Small intestine (tissue), 7 donors: ENCODE measurements around the gene NCAPG2. TPM values are rescaled to one million over a fixed set of nuclear protein-coding genes. Genes with fewer than 3 reads are reported as not detected.

Experiments
- DNase-seq, 2 donors: peaks; one replicate each; pipeline versions ENCODE4 v3.0.0 to v3.0.0-alpha.2; 2013
- FAIRE-seq: peaks from 2 replicates; lab custom pipeline; 2012; peaks lifted over from hg19 to GRCh38; lab: Jason Lieb, UNC
- H3K27ac ChIP-seq, 3 donors: one replicate each; pipeline ENCODE4 v1.5.1; 2013; ENCODE audit warnings: low read length in 2 of 3, mild to moderate bottlenecking in 2 of 3, control low read depth in 1 of 3, inconsistent platforms in 1 of 3, low read depth in 1 of 3, moderate library complexity in 1 of 3
- H3K27me3 ChIP-seq, 3 donors: one replicate each; pipeline ENCODE4 v1.6.1; 2013; ENCODE audit warnings: low read length in 3 of 3, inconsistent platforms in 1 of 3; ENCODE audit not compliant: control insufficient read depth in 3 of 3, insufficient read depth in 3 of 3
- H3K36me3 ChIP-seq, 3 donors: one replicate each; pipeline ENCODE4 v1.6.1; 2013; ENCODE audit warnings: low read length in 3 of 3, inconsistent platforms in 1 of 3, low read depth in 1 of 3, mild to moderate bottlenecking in 1 of 3, moderate library complexity in 1 of 3; ENCODE audit not compliant: control insufficient read depth in 3 of 3, insufficient read depth in 2 of 3
- H3K4me1 ChIP-seq, 3 donors: one replicate each; pipeline ENCODE4 v1.6.1; 2013; ENCODE audit warnings: low read length in 2 of 3, inconsistent platforms in 1 of 3, low read depth in 1 of 3, mild to moderate bottlenecking in 1 of 3, moderate library complexity in 1 of 3; ENCODE audit not compliant: control insufficient read depth in 3 of 3, insufficient read depth in 2 of 3
- H3K4me3 ChIP-seq, 3 donors: one replicate each; pipeline ENCODE4 v1.5.1; 2013; ENCODE audit warnings: low read length in 3 of 3, control low read depth in 1 of 3, inconsistent platforms in 1 of 3, low read depth in 1 of 3, mild to moderate bottlenecking in 1 of 3, moderate library complexity in 1 of 3
- H3K9me3 ChIP-seq, 2 donors: one replicate each; pipeline ENCODE4 v1.6.1; 2013; ENCODE audit warnings: low read depth in 1 of 2, low read length in 1 of 2; ENCODE audit not compliant: control insufficient read depth in 2 of 2, insufficient read depth in 1 of 2
- WGBS, 3 donors: extraction: QIAGEN DNeasy Blood & Tissue Kit; methylation state at CpG; one replicate each; pipeline ENCODE4 v1.1.7; 2013; 5-methylcytosine and 5-hydroxymethylcytosine counted together
- polyA plus RNA-seq, 4 donors: library from polyadenylated mRNA; stranded (reverse) in 3 of 4; unstranded in 1 of 4; fragments of 200-250 nt in 3 of 4; fragments of 120-200 nt in 1 of 4; gene quantifications; one replicate each; pipeline versions ENCODE4 v1.2.1 to v1.2.3, GENCODE V29; 2013
- donor health status: healthy with polysubstance abuse.
- donor health status: control.
- donor health status: control.
- donor health status: Bipolar disorder and iron deficiency.
- donor health status: healthy.

NCAPG2 gene
- polyA plus RNA-seq, 4 donors, result 0.81 to 11.2 (median 5.9) TPM

DNA sequence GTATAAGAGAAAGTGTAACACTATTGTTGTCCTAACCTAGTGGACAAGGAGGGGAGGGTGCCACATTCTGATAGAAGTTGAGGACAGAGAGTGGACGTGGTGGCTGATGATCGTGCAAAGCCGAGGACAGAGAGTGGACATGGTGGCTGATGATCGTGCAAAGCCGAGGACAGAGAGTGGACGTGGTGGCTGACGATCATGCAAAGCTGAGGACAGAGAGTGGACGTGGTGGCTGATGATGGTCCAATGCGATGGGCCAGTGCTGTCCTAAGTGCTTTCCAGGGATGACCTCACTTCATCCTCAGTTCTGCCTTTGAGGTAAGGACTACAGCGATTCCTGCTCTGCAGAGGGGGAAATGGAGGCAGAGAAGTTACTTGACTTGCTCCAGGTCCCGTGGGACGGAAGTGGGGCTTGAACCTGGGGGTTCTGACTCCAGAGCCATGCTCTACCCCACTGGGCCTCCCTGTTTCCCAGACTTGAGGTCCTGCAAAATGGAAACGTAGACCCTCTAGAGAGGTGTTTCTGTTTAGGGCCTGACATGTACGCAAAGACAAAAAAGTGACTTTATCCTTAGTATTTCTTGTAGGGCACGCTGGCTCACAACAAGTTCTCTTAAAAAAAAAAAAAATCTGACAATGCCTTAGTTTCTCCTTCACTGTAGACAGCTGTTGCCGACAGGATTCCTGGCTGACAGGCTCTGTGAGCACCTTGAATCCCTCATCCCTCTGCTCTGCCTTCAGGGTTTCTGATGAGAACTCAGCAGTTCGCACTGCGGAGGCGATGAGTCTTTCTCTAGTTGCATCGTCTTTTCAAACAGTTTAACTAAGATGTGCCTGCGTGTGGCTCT is 20.3 kb upstream of the NCAPG2 start:
- FAIRE-seq (no peak), DNase-seq (no peak)
- WGBS, 3 donors, result 92 to 95% (median 92%) methylated on average over 21 of the region's 21 CpGs

DNA sequence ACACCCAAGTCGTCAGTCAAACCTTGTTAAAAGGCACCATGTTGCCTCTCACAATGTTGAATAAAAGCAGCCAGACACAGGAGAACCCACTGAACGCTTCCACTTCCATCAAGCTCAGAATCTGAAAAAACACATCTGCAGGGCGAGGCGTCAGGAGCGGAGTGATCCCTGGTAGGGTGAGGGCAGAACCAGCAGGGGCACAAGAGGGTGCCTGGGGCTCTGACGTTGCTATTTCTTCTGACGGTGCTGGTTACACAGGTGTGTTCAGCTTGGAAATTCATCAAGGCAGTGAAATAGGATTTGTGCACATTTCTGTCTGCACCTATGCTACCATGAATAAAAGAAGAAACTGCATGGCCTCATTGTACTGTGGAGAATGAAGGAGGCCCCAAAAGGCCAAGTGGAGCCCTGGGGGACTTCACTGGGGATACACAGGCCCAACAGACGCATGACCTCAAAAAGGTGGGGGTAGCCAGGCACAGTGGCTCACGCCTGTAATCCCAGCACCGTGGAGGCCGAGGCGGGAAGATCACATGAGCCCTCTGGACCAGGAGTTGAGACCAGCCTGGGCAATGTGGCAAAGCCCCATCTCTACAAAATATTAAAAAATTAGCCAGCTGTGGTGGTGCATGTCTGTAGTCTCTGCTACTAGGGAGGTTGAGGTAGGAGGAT is 19.2 kb upstream of the NCAPG2 start:
- Histone ChIP-seq H3K9me3 (peaks cover 0 to 4% of the 10 kb centered on the region in 2 donors), H3K4me1 (no peaks in the 10 kb centered on the region), H3K4me3 (no peak overlapping the region), H3K36me3 (no peaks in the 10 kb centered on the region), H3K27ac (no peak overlapping the region), H3K27me3 (no peaks in the 10 kb centered on the region)
- no peak for DNase-seq
- no peak for FAIRE-seq
- WGBS, 3 donors, result 86 to 89% (median 89%) methylated on average over 12 of the region's 12 CpGs

More for the DNA sequence above, 20.3 kb upstream of the NCAPG2 start:
- peaks cover 0 to under 1% (median under 1%) of the 10 kb centered on the region in 3 donors for H3K36me3 ChIP-seq
- H3K4me3 ChIP-seq, result no peak overlapping the region
- peaks cover 0 to 4% of the 10 kb centered on the region in 2 donors for H3K9me3 ChIP-seq
- no peak overlapping the region for H3K27ac ChIP-seq
- no peaks in the 10 kb centered on the region for H3K27me3 ChIP-seq
- H3K4me1 ChIP-seq, result no peaks in the 10 kb centered on the region

DNA sequence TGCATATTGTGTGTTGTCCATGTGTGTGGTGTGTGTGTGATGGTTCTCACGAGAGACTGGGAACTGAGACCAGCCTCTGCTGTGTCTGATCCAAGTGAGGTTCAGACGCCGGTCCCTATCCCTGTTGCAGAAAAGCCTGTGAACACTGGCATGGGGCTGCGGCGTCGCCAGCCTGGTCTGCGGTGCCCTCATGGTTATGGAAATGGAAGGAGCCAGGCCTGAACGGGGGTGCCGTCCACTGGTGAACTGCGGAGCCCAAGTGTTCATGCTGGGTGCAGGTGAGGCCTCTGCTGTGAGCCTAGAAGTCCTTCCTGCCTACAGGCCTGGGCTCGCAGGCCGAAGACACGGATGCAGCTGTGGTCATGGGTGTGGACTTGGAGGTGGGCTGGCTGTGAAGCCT is 18.7 kb upstream of the NCAPG2 start:
- H3K4me3 ChIP-seq, result no peak overlapping the region
- no peaks in the 10 kb centered on the region for H3K36me3 ChIP-seq
- H3K27me3 ChIP-seq, result no peaks in the 10 kb centered on the region
- no peak for FAIRE-seq
- peaks cover 0 to 4% of the 10 kb centered on the region in 2 donors for H3K9me3 ChIP-seq
- DNase-seq, result no peak
- 90 to 94% (median 93%) methylated on average over 13 of the region's 13 CpGs for WGBS, 3 donors
- no peak overlapping the region for H3K27ac ChIP-seq
- no peaks in the 10 kb centered on the region for H3K4me1 ChIP-seq

- H3K4me3 ChIP-seq, result no peak overlapping the region
- no peaks in the 10 kb centered on the region for H3K27me3 ChIP-seq
- DNase-seq (no peak), FAIRE-seq (no peak)
- H3K9me3 ChIP-seq, result peaks cover 0 to 4% of the 10 kb centered on the region in 2 donors
- H3K27ac ChIP-seq, result no peak overlapping the region
- no peaks in the 10 kb centered on the region for H3K36me3 ChIP-seq
- 94 to 96% (median 96%) methylated on average over 6 of the region's 6 CpGs for WGBS, 3 donors
- H3K4me1 ChIP-seq, result no peaks in the 10 kb centered on the region
These were observed 18.1 kb upstream of the NCAPG2 start for GRCh38 chr7:158722574-158723237.

GRCh38 chr7:158720112-158720511 is 15.5 kb upstream of the NCAPG2 start:
- H3K36me3 ChIP-seq, result no peaks in the 10 kb centered on the region
- DNase-seq (no peak), FAIRE-seq (no peak)
- no peak overlapping the region for H3K27ac ChIP-seq
- 82 to 86% (median 84%) methylated on average over 9 of the region's 9 CpGs for WGBS, 3 donors
- no peak overlapping the region for H3K4me3 ChIP-seq
- H3K4me1 ChIP-seq, result no peaks in the 10 kb centered on the region
- no peaks in the 10 kb centered on the region for H3K9me3 ChIP-seq
- H3K27me3 ChIP-seq, result no peaks in the 10 kb centered on the region

- H3K27me3 ChIP-seq, result no peaks in the 10 kb centered on the region
- H3K4me1 ChIP-seq, result no peaks in the 10 kb centered on the region
- no peak overlapping the region for H3K27ac ChIP-seq
- no peak for FAIRE-seq
- no peaks in the 10 kb centered on the region for H3K36me3 ChIP-seq
- 89 to 92% (median 89%) methylated on average over 1 of the region's 1 CpG for WGBS, 3 donors
- no peak overlapping the region for H3K4me3 ChIP-seq
- no peaks in the 10 kb centered on the region for H3K9me3 ChIP-seq
- no peak for DNase-seq
These were observed 12.2 kb upstream of the NCAPG2 start for GRCh38 chr7:158716802-158717201.

DNA sequence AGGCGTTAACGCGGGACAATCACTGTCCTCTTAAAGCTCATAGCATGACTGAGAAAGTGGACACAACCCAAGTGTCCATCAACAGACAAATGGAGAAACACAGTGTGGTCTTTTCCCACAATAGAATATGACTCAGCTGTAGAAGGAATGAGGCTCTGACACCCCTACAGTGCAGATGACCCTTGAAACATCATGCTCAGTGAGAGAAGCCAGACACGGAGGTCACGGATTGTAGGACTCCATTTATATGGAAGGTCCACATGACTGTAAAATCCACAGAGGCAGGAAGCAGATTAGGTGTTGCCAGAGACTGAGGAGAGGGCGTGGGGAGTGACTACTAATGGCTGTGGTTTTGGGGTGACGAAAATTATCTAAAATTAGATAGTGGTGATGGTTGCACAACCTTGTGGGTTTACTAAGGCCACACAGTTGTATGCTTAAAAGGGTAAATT is 6.1 kb upstream of the NCAPG2 start:
- Histone ChIP-seq H3K27me3 (no peaks in the 10 kb centered on the region), H3K36me3 (no peaks in the 10 kb centered on the region), H3K9me3 (peaks cover 0 to 11% of the 10 kb centered on the region in 2 donors), H3K27ac (no peak overlapping the region), H3K4me1 (no peaks in the 10 kb centered on the region), H3K4me3 (no peak overlapping the region)
- FAIRE-seq (no peak), DNase-seq (no peak)
- 62 to 71% (median 62%) methylated on average over 7 of the region's 7 CpGs for WGBS, 3 donors

- WGBS, 3 donors, result 66 to 76% (median 75%) methylated on average over 4 of the region's 4 CpGs
- no peak overlapping the region for H3K4me3 ChIP-seq
- peaks cover 0 to 5% (median 0%) of the 10 kb centered on the region in 3 donors for H3K4me1 ChIP-seq
- H3K27ac ChIP-seq, result no peak overlapping the region
- FAIRE-seq (no peak), DNase-seq (no peak)
- peaks cover 0 to 11% of the 10 kb centered on the region in 2 donors for H3K9me3 ChIP-seq
- H3K27me3 ChIP-seq, result no peaks in the 10 kb centered on the region
- no peaks in the 10 kb centered on the region for H3K36me3 ChIP-seq
These were observed 3.0 kb upstream of the NCAPG2 start for GRCh38 chr7:158707610-158708009.
